Lung (tissue), 12 donors: ENCODE results near the gene FOXRED2. TPM values are rescaled to one million over a fixed set of nuclear protein-coding genes. Genes with fewer than 3 reads are reported as not detected.

Experiments
- ATAC-seq: fragments of 200-7000 bp; cut with Tn5 transposase; one replicate; pipeline ENCODE4 v1.9.1; 2020; ENCODE audit warnings: moderate number of reproducible peaks; ENCODE audit not compliant: insufficient read depth, low FRiP score
- DNase-seq, 3 donors: peaks; one replicate each; pipeline ENCODE4 v3.0.0-alpha.2; 2013 to 2017
- H3K27ac ChIP-seq, 2 donors: one replicate each; pipeline ENCODE4 v1.5.1; 2013; ENCODE audit warnings: mild to moderate bottlenecking in 2 of 2, moderate library complexity in 2 of 2, control low read depth in 1 of 2, inconsistent platforms in 1 of 2, low read depth in 1 of 2, low read length in 1 of 2
- H3K27me3 ChIP-seq, 3 donors: one replicate each; pipeline ENCODE4 v1.5.1; 2013; ENCODE audit warnings: low read length in 2 of 3; ENCODE audit not compliant: control insufficient read depth in 3 of 3, insufficient read depth in 3 of 3
- H3K36me3 ChIP-seq, 4 donors: one replicate each; pipeline ENCODE4 v1.5.1; 2013; ENCODE audit warnings: low read length in 4 of 4, mild to moderate bottlenecking in 1 of 4, moderate library complexity in 1 of 4; ENCODE audit not compliant: control insufficient read depth in 4 of 4, insufficient read depth in 4 of 4
- H3K4me1 ChIP-seq, 5 donors: one replicate each; pipeline ENCODE4 v1.5.1; 2013; ENCODE audit warnings: low read length in 5 of 5, mild to moderate bottlenecking in 2 of 5, moderate library complexity in 1 of 5; ENCODE audit not compliant: control insufficient read depth in 5 of 5, insufficient read depth in 5 of 5
- H3K4me3 ChIP-seq: one replicate; pipeline ENCODE4 v1.5.1; 2013; ENCODE audit warnings: mild to moderate bottlenecking, control low read depth, moderate library complexity
- H3K9ac ChIP-seq, 2 donors: one replicate each; pipeline ENCODE4 v1.5.1; 2013; ENCODE audit warnings: low read length in 2 of 2, control low read depth in 1 of 2; ENCODE audit not compliant: insufficient read depth in 1 of 2
- H3K9me3 ChIP-seq, 4 donors: one replicate each; pipeline ENCODE4 v1.5.1; 2013; ENCODE audit warnings: low read length in 3 of 4, mild to moderate bottlenecking in 1 of 4, moderate library complexity in 1 of 4; ENCODE audit not compliant: control insufficient read depth in 4 of 4, insufficient read depth in 3 of 4
- CTCF ChIP-seq: IDR thresholded peaks from 2 replicates; pipeline ENCODE4 v1.5.1; 2012; ENCODE audit warnings: mild to moderate bottlenecking; ENCODE audit errors: control extremely low read depth, extremely low read depth
- WGBS, 2 donors: extraction: QIAGEN DNeasy Blood & Tissue Kit; methylation state at CpG; one replicate each; pipeline ENCODE4 v1.1.7; 2013; 5-methylcytosine and 5-hydroxymethylcytosine counted together
- polyA plus RNA-seq, 2 donors: library from polyadenylated mRNA; stranded (reverse); fragments of 200-250 nt; gene quantifications; one replicate each; pipeline ENCODE4 v1.2.1, GENCODE V29; 2013
- total RNA-seq, 2 donors: library from RNA; depleted of rRNA in 1 of 2; stranded (reverse); fragments of >200 nt in 1 of 2; gene quantifications; one replicate each; pipeline ENCODE4 v1.2.1, GENCODE V29; 2014 to 2021
- donor health status: control.
- donor health status: control.
- donor health status: Bipolar disorder and iron deficiency.
- donor health status: healthy.
- donor health status: DM: yes; HTN: yes; CAD: no.

FOXRED2 gene
- total and polyA plus RNA-seq, 4 donors: 3.9 to 18.0 (median 7.8) TPM

- Histone ChIP-seq H3K4me1 (peaks cover 0 to 11% (median 4%) of the 10 kb centered on the region in 5 donors), H3K27me3 (no peaks in the 10 kb centered on the region), H3K9ac (no peak overlapping the region), H3K36me3 (no peaks in the 10 kb centered on the region), H3K4me3 (no peak overlapping the region), H3K27ac (no peak overlapping the region), H3K9me3 (no peaks in the 10 kb centered on the region)
- WGBS, 2 donors: 77 to 96% methylated on average over 2 of the region's 2 CpGs
- ATAC-seq (no peak), DNase-seq (no peak)
- TF ChIP-seq CTCF: no peak
Measured at GRCh38 chr22:36532466-36532865, 25.6 kb upstream of the FOXRED2 start.

- ATAC-seq (peak; percentile 93), DNase-seq (peak; percentile 99 to 100 (median 99))
- Histone ChIP-seq H3K4me3 (peak within 1 kb of the TSS; percentile 54), H3K27ac (peak within 1 kb of the TSS; percentile 97 to 98), H3K36me3 (peaks cover 16 to 23% (median 22%) of the 10 kb centered on the region in 4 donors), H3K9me3 (no peaks in the 10 kb centered on the region), H3K4me1 (peaks cover 0 to 11% (median 4%) of the 10 kb centered on the region in 5 donors), H3K27me3 (no peaks in the 10 kb centered on the region), H3K9ac (peak within 1 kb of the TSS; percentile 94 to 95)
- 0 to 1% methylated on average over 82 of the region's 82 CpGs for WGBS, 2 donors
- no peak for TF ChIP-seq CTCF
Measured at GRCh38 chr22:36528795-36529751, 22.2 kb upstream of the FOXRED2 start, which contains the start of gene EIF3D. TSS of gene EIF3D (minus strand) at chr22:36529166. CDS start at chr22:36526121, 3,045 bp downstream.

- 6 to 8% methylated on average over 8 of the region's 8 CpGs for WGBS, 2 donors
- peak overlapping the region; percentile 75 to 95 for H3K27ac ChIP-seq
- peak overlapping the region; percentile 54 for H3K4me3 ChIP-seq
- H3K36me3 ChIP-seq: peaks cover 22 to 30% (median 29%) of the 10 kb centered on the region in 4 donors
- DNase-seq (peak in 1 of 3 donors; percentile 37), ATAC-seq (no peak)
- H3K4me1 ChIP-seq: peaks cover 0 to 11% (median 4%) of the 10 kb centered on the region in 5 donors
- no peaks in the 10 kb centered on the region for H3K27me3 ChIP-seq
- H3K9ac ChIP-seq: peak overlapping the region; percentile 94 to 95
- no peak for TF ChIP-seq CTCF
- H3K9me3 ChIP-seq: no peaks in the 10 kb centered on the region
Measured at GRCh38 chr22:36528341-36528740, 21.5 kb upstream of the FOXRED2 start.
